Right renal pelvis (tissue), 4 donors: Measurements from ENCODE around the gene INHBE. TPM values are rescaled to one million over a fixed set of nuclear protein-coding genes. Genes with fewer than 3 reads are reported as not detected.

ENCODE experiments used
- DNase-seq, 4 donors: peaks; one replicate each; pipeline ENCODE4 v3.0.0-alpha.2; 2013; ENCODE audit warnings: low read depth in 4 of 4, low spot score in 3 of 4, missing footprints in 1 of 4
- polyA plus RNA-seq, 4 donors: library from polyadenylated mRNA; unstranded; fragments of 120-200 nt; gene quantifications; one replicate each; pipeline ENCODE4 v1.2.1, GENCODE V29; 2013; ENCODE audit not compliant: insufficient read length in 4 of 4

The INHBE gene
- polyA plus RNA-seq, 4 donors, result 0.42 to 0.51 (median 0.50) TPM

DNA sequence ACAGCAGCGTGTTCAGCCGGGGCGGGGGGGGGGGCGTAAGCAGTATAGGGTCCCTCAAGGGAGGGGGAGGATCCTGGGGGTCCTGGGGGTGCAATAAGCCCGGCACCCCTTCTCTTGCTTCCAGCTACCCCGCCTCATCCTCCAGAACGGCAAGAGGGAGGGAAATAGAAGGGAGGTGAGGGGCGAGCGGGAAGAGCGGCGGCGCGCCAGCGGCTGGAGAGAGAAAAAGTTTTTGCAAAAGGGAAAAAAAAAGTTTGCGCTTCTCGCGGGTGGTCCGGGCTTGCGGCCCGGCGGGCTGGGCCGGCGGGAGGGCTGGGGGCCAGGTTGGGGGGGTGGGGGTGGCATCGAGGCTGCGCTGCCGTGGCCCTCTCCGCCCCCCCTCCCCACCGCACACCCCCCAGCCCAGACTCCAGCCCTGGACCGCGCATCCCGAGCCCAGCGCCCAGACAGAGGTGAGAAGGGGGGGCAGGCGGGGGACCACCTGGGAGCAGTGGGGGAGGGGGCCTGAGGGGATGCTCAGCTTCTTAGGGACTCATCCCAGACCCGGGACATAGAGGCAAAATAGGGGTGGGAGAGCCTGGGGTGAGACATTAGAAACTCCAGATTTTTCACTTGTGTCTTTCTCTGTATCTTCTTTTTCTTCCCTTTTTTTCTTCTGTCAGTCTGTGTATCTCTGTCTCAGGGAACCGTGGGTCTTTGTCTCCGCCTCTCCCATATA lies 4.8 kb downstream of the INHBE start, which contains the start of gene GLI1:
Gene GLI1, plus strand, starts transcription at position 36 of the 718 bp plus-strand sequence. CDS start 3,907 bp downstream, outside the sequence.
- DNase-seq, result no peak

DNA sequence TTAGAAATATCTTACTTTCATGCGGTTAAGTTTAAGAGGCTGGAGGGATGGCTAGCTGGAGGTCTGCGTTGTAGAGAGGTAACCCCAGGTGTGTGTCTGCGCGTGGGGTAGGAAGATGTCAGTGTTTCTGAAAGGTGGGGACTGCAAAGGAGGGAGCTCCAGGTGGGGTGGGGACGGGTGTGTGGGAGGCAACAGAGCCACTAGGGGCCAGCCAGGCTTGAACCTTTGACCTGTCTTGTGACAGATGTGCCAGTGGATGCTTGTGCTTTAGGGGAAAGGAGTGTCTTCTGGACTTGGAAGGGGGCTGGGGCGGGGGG lies 5.3 kb downstream of the INHBE start:
- DNase-seq, result no peak

DNA sequence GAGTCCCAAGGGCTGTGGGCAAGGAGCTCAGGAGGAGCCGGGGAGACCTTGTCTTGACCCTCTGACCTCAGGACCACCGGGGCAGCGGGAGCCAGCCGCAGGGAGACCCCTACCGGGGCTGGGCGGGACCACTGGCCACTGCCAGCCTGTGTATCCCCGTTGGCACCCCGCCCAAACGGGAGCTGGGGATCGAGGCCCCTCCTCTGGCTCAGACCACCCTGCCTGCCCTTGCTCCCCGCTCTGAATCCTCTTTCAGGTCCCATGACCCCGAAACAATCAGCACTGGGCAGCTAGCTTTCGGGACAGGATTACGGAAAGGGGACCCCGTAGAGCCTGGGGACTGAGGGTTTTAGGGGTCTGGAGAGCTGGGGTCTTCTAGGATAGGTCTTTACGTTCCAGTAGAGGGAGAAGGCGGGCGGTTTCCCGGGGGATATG lies 5.8 kb downstream of the INHBE start:
- DNase-seq, result no peak

DNA sequence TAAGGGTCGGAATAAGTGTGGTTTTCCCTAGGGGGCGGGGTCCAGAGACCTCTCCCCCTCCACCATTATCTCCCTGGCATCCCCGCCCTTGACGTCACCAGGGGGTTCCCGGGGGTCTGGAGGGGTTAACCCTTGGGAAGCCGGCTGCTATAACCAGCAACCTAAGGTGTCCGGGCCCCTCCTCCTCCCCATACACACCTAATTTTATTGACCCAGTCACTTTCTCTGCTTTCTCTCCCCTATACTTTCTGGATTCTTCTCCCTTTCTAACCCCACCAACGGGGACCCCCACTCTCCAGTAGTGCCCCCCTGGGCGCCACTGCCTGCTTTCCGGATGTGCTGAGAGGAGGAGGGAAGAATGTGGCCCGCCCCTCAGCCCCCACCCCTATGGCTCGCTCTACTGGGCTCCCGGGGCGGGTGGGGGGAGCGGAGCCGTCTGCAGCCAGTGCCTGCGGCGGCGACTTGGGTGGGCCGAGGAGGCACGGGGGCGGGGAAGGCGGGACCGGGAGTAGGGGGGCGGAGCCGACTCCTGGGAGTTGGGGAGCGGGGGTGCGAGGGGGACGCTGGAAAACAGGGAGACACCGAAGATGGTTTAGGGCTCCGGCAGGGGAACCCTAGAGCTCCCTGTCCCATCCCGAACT lies 6.3 kb downstream of the INHBE start:
- DNase-seq, result peak in 2 of 4 donors; percentile 67 to 74

DNA sequence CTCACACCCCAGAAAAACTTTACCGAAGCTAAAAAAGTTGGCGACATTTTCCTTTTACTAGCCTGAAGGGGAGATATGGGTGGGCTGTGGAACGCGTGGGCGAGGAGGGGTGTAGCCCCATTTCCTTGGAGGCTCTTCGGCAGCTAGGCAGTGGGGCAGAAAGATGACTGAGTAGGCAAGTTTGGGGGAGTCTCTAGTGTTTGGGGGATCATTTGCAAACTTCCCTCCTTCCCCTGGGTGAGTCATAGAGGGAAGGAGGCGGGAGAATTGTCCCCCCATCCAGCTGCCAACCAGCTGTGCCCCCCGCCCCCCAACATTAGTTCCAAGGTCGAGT lies 6.8 kb downstream of the INHBE start:
- DNase-seq, result no peak

DNA sequence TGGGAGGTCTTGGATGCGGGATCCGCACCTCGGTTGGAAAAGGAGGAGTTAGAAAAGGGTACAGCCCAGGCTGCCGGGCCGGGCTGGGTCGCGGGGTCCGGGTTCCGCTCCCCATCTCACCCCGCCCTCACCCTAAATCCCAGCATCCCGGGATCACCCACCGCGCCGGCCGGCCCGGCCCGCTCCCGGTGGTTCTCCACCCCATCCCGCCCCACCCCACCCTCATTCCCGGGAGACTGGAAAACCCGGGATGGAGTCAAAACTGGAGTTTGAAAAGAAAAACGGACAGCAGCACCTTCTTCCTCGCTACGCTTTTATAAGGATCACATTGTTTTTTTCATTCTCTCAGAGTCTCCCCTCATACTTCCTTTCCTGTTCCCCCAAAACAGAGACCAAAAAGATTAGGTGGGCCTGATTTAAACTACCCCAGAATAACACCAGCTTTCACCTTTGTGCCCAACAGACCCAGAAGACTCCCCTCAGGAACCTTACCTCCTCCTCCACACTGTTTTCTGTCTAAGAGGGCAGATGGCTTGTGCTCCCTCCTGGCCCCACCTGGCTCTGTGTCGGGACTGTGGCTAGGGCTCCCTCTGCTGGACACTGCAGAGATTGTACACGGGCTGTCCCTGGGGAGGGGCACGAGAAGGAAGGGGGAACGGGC lies 7.3 kb downstream of the INHBE start:
- peak; percentile 84 to 86 (median 84) for DNase-seq

DNA sequence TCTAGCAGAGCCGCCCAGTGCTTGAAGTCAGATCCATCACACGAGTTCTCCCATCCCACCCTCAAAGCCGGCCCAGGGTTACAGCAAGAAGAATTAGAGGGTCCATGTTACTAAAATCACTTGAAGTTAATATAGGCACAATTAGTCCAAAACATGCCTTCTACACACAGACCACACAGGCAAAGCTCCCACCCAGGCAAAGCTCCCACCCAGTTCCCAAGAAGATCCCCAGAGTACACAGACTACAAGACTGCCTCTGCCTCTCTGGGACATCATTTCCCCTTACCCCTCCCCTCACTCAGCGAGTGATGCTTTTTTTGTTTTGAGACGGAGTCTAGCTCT lies 7.8 kb downstream of the INHBE start:
- DNase-seq, result no peak

DNA sequence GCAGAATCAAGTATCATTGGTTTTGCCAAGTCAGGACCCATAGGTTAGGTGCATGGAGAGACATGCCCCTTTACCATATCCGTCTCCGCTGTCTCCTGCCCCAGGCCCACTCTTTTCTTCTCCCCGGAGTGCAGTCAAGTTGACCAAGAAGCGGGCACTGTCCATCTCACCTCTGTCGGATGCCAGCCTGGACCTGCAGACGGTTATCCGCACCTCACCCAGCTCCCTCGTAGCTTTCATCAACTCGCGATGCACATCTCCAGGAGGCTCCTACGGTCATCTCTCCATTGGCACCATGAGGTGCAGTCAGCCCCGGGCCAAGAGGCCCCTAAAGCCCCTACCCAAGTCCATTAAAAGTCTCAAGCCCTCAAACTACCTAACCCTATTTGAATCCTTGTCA lies 9.5 kb downstream of the INHBE start:
- DNase-seq, result no peak

DNA sequence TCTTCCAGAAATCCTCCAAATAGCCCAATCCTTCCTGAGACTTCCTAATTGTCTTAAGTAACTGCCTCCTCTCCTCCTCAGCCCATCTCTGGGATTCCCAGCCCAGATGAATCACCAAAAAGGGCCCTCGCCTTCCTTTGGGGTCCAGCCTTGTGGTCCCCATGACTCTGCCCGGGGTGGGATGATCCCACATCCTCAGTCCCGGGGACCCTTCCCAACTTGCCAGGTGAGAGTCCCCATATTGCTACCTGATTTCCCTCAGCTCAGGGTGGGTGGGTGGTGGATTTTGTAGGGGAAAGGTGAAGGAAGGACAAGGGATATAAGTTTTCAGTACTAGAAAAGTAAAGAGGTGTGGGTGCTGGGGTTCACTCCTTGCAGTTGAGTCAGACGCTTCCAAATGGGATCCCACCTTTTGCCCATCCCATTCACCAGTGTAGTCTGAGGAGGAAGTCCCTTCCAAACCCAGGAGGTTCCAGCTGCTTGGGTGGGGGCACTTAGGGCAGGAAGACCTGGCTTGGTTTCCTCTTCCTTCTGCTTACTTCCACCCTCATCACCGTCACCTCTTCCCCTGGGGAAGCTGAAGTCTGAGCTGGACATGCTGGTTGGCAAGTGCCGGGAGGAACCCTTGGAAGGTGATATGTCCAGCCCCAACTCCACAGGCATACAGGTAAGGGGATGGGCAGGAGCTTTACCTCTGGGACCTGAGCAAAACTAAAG lies 10.1 kb downstream of the INHBE start:
- DNase-seq, result no peak

DNA sequence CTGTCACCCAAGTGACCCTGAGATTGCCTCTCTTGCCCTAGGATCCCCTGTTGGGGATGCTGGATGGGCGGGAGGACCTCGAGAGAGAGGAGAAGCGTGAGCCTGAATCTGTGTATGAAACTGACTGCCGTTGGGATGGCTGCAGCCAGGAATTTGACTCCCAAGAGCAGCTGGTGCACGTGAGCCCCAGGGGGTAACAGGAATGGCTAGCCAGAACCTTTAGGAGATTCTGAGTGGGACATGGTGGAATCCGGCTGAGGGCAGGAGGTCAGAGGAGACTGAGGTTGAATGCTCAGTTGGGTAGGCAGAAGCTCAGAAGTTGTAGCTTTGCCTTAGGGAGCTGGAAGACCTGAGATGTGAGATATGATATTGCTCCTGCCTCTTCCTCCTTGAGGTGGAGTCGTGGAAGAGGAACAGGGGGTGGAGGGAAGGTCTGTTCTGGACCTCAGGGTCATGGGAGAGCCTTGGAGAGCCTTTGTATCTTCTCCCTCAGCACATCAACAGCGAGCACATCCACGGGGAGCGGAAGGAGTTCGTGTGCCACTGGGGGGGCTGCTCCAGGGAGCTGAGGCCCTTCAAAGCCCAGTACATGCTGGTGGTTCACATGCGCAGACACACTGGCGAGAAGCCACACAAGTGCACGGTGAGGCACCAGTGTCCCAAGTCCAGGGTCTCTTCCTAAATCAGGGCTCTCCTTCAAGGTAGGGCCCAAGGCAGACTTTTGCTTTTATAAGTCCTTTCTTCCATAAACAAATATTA lies 10.8 kb downstream of the INHBE start:
- DNase-seq, result no peak

DNA sequence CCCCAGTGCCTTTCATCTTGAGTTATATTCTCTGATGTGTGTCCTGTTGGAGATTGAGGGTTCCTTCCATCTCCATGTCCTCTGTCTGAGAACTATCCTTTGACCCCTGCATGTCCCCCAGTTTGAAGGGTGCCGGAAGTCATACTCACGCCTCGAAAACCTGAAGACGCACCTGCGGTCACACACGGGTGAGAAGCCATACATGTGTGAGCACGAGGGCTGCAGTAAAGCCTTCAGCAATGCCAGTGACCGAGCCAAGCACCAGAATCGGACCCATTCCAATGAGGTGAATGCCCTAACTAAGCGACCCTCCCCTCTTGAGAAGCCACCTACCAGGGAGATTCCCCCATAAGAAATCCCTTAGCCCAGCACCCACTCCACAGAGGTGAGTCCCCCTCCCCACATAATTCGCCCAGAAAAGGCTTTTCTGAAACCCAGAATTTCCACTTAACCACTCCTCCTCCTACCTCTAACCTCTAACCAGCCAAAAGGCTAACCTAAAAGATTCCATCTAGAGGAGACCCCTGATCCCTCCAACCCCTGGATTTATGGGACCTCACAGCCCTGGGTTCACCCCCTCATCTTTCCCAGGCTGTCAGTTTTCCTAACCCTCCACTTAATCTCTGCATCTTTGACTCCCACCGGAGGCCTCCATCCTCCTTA lies 12.2 kb downstream of the INHBE start:
- DNase-seq, result no peak

DNA sequence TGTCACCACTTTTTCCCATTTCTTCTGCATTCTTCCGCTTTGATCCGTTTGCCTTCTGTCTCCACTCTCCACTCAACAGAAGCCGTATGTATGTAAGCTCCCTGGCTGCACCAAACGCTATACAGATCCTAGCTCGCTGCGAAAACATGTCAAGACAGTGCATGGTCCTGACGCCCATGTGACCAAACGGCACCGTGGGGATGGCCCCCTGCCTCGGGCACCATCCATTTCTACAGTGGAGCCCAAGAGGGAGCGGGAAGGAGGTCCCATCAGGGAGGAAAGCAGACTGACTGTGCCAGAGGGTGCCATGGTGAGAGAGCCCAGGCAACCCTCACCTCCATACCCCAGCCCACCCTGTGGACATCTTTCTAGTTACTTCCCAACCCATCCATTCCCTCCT lies 12.8 kb downstream of the INHBE start:
- DNase-seq, result no peak

DNA sequence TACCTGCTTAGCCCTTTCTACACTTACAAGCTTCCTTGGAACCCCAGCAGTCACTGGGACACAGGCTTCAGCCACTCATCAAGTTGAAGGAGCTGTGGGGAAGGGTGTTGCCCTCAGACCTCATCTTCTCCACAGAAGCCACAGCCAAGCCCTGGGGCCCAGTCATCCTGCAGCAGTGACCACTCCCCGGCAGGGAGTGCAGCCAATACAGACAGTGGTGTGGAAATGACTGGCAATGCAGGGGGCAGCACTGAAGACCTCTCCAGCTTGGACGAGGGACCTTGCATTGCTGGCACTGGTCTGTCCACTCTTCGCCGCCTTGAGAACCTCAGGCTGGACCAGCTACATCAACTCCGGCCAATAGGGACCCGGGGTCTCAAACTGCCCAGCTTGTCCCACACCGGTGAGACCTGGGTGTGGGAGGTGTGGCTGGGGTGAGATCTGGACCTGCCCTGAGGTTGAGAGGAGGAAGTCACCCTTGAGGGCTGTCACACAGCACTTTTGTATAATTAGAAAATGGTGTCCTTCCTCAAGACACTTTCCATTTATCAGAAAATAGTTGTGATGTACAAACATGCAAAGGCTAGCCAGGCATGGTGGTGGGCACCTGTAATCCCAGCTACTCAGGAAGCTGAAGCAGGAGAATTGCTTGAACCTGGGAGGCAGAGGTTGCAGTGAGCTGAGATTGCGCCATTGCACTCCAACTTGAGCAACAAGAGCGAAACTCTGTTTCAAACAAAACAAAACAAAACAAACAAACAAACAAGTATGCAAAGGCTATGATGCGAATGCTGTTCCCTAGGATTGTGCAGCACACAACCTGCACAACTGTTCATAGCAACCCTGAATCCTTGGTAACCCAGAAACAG lies 14.4 kb downstream of the INHBE start:
- no peak for DNase-seq

DNA sequence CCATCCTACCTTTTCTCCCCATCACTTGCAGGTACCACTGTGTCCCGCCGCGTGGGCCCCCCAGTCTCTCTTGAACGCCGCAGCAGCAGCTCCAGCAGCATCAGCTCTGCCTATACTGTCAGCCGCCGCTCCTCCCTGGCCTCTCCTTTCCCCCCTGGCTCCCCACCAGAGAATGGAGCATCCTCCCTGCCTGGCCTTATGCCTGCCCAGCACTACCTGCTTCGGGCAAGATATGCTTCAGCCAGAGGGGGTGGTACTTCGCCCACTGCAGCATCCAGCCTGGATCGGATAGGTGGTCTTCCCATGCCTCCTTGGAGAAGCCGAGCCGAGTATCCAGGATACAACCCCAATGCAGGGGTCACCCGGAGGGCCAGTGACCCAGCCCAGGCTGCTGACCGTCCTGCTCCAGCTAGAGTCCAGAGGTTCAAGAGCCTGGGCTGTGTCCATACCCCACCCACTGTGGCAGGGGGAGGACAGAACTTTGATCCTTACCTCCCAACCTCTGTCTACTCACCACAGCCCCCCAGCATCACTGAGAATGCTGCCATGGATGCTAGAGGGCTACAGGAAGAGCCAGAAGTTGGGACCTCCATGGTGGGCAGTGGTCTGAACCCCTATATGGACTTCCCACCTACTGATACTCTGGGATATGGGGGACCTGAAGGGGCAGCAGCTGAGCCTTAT lies 15.3 kb downstream of the INHBE start:
- no peak for DNase-seq

DNA sequence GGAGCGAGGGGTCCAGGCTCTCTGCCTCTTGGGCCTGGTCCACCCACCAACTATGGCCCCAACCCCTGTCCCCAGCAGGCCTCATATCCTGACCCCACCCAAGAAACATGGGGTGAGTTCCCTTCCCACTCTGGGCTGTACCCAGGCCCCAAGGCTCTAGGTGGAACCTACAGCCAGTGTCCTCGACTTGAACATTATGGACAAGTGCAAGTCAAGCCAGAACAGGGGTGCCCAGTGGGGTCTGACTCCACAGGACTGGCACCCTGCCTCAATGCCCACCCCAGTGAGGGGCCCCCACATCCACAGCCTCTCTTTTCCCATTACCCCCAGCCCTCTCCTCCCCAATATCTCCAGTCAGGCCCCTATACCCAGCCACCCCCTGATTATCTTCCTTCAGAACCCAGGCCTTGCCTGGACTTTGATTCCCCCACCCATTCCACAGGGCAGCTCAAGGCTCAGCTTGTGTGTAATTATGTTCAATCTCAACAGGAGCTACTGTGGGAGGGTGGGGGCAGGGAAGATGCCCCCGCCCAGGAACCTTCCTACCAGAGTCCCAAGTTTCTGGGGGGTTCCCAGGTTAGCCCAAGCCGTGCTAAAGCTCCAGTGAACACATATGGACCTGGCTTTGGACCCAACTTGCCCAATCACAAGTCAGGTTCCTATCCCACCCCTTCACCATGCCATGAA lies 16.0 kb downstream of the INHBE start:
- no peak for DNase-seq

DNA sequence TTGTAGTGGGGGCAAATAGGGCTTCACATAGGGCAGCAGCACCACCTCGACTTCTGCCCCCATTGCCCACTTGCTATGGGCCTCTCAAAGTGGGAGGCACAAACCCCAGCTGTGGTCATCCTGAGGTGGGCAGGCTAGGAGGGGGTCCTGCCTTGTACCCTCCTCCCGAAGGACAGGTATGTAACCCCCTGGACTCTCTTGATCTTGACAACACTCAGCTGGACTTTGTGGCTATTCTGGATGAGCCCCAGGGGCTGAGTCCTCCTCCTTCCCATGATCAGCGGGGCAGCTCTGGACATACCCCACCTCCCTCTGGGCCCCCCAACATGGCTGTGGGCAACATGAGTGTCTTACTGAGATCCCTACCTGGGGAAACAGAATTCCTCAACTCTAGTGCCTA lies 16.6 kb downstream of the INHBE start:
- DNase-seq, result no peak

DNA sequence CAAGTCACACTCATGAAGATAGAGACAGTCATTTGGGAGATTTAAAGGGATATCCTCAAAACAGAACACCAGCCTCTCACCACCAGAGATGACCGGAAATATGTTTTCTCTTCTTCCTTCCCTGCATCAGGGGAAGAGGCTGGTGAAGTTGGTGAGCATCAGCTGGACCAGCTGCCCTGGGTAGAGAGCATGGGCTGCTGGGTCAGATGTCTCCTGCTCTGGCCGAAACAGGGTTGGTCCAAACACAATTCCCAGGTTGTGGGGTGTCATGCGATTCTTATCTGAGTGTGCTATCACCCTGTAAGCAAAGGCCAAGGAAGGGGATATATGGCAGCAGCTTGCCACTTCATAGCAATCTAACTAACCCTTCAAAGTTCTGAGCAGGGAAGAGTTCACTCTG lies 17.3 kb downstream of the INHBE start:
- no peak for DNase-seq

DNA sequence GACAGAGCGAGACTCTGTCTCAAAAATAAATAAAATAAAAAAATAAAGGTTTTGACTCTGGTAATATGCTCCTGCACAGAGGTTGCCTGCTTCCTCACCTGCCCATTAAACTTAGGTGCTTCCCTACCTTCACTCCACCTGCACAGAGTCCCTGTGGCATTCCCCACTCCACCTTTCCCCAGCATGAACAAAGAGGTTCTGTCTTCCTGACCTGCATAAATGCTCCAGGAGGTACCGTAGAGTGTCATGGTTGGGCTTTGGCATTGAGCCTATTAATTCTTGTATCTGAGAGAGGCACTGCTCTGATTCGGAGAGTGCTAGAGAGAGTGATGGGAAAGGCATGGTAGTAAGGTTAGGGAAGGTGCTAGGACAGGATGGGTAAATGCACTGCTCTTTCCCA lies 18.3 kb downstream of the INHBE start:
- no peak for DNase-seq
